ENCODE measurements around the gene CD300LD.

GRCh38 chr17:74530831-74531150 lies 61.3 kb downstream of the CD300LD start:
- TF ChIP-seq CTCF (IDR thresholded peaks at IDR 0.05 in 8 of 11, conservative IDR thresholded peaks at IDR 0.05 in 3 of 11) (no peak), POLR2A (IDR thresholded peaks at IDR 0.05) (no peak)

Data from spleen (tissue), 7 donors.